HepG2 (cell line): ENCODE measurements around the gene STAMBPL1. TPM values are rescaled to one million over a fixed set of nuclear protein-coding genes. Genes with fewer than 3 reads are reported as not detected.

Experiments used
- ATAC-seq: fragments of 200-7000 bp; cut with Tn5 transposase; 3 replicates; pipeline ENCODE4 v1.9.1; 2020; ENCODE audit warnings: mild to moderate bottlenecking, moderate library complexity
- BruUV-seq: library from RNA; stranded (reverse); fragments of 400-500 nt; replicated peaks from 2 replicates; lab custom pipeline; 2021; lab: Mats Ljungman, UMichigan
- CTCF ChIA-PET: fragments of 300-600 bp; formaldehyde crosslinking; extraction: SDS; loops from one replicate; lab custom pipeline; 2021; ENCODE audit warnings: low total read pairs, inconsistent platforms, low intra/inter-chr PET ratio; lab: Yijun Ruan, JAX
- POLR2A ChIA-PET: fragments of 350-600 bp; sonication (Branson Sonifier 250); formaldehyde crosslinking; loops from one replicate; lab custom pipeline; 2020; ENCODE audit warnings: antibody characterized with exemption, inconsistent platforms; lab: Yijun Ruan, JAX
- DNase-seq: peaks from one replicate; pipeline ENCODE4 v3.0.0-alpha.2; 2015; ENCODE audit warnings: low spot score
- FAIRE-seq: peaks from 3 replicates; lab custom pipeline; 2011; peaks lifted over from hg19 to GRCh38; lab: Jason Lieb, UNC
- H2AFZ ChIP-seq: one replicate; pipeline ENCODE4 v1.6.1; 2011; ENCODE audit warnings: low read length, inconsistent platforms
- H3K27ac ChIP-seq: fragments of 300-600 bp; 3 replicates; pipeline ENCODE4 v1.8.0; 2011; ENCODE audit warnings: mixed run types, mild to moderate bottlenecking, mixed read lengths, low read length, inconsistent platforms; ENCODE audit not compliant: insufficient read depth; ENCODE audit errors: extremely low read length
- H3K27me3 ChIP-seq, 2 experiments: fragments of 200-600 bp in 1 of 2; 2 replicates in 1 of 2; 3 replicates in 1 of 2; pipeline versions ENCODE4 v1.6.0 to v1.8.0; 2011; ENCODE audit warnings: low read length in 2 of 2, mild to moderate bottlenecking in 2 of 2, moderate library complexity in 2 of 2, inconsistent platforms in 1 of 2; ENCODE audit not compliant: insufficient read depth in 2 of 2, control insufficient read depth in 1 of 2
- H3K36me3 ChIP-seq, 2 experiments: fragments of 200-600 bp in 1 of 2; replicated peaks in 1 of 2; 2 replicates in 1 of 2; 3 replicates in 1 of 2; pipeline versions ENCODE4 v1.5.1 to v1.8.0; 2011; ENCODE audit warnings: low read length in 2 of 2, inconsistent platforms in 1 of 2; ENCODE audit not compliant: insufficient read depth in 2 of 2, control insufficient read depth in 1 of 2
- H3K4me1 ChIP-seq: 2 replicates; pipeline ENCODE4 v1.5.1; 2012; ENCODE audit warnings: low read length, inconsistent platforms; ENCODE audit not compliant: insufficient read depth
- H3K4me2 ChIP-seq: 2 replicates; pipeline ENCODE4 v1.6.0; 2011; ENCODE audit warnings: low read depth, low read length, inconsistent platforms
- H3K4me3 ChIP-seq, 3 experiments: fragments of 200-600 bp in 1 of 3; sonication (generic), shearing (Covaris generic) in 1 of 3; replicated peaks in 1 of 3; 2 replicates each; pipeline ENCODE4 v1.5.1; 2011 to 2016; ENCODE audit warnings: low read length in 3 of 3, inconsistent platforms in 2 of 3, low read depth in 2 of 3, mild to moderate bottlenecking in 2 of 3, control low read depth in 1 of 3, mixed read lengths in 1 of 3; ENCODE audit not compliant: insufficient read depth in 1 of 3
- H3K79me2 ChIP-seq: one replicate; pipeline ENCODE4 v1.6.1; 2011; ENCODE audit warnings: low read length, inconsistent platforms; ENCODE audit not compliant: insufficient read depth
- H3K9ac ChIP-seq: 2 replicates; pipeline ENCODE4 v1.6.0; 2011; ENCODE audit warnings: mild to moderate bottlenecking, low read depth, low read length, inconsistent platforms; ENCODE audit not compliant: insufficient read depth
- H3K9me3 ChIP-seq: 2 replicates; pipeline ENCODE4 v1.5.1; 2012; ENCODE audit warnings: mild to moderate bottlenecking, low read length
- H4K20me1 ChIP-seq: 2 replicates; pipeline ENCODE4 v1.6.0; 2011; ENCODE audit warnings: inconsistent platforms, mild to moderate bottlenecking, low read length, moderate library complexity; ENCODE audit not compliant: insufficient read depth
- CEBPZ ChIP-seq: IDR thresholded peaks from 2 replicates; pipeline ENCODE4 v1.6.1; 2012; ENCODE audit warnings: low read length, improper control_type of control experiment
- GATAD2A ChIP-seq: IDR thresholded peaks from 2 replicates; pipeline ENCODE4 v1.6.1; 2016
- GTF3A ChIP-seq: sonication (generic); formaldehyde crosslinking; conservative IDR thresholded peaks from 2 replicates; pipeline ENCODE4 v1.4.0; 2020; ENCODE audit warnings: mild to moderate bottlenecking, missing genetic modification reagents
- HNRNPLL ChIP-seq: fragments of 200-400 bp; formaldehyde crosslinking; IDR thresholded peaks from 2 replicates; pipeline ENCODE4 v1.6.1; 2017; ENCODE audit warnings: mild to moderate bottlenecking, low read depth, low read length; ENCODE audit not compliant: poor library complexity, severe bottlenecking
- HOXA3 ChIP-seq: sonication (generic); formaldehyde crosslinking; IDR thresholded peaks from 2 replicates; pipeline ENCODE4 v1.5.0; 2020; ENCODE audit warnings: missing genetic modification reagents
- KDM5A ChIP-seq: fragments of 200-600 bp; sonication (generic); IDR thresholded peaks from 2 replicates; pipeline ENCODE4 v1.7.0; 2018; ENCODE audit warnings: antibody characterized with exemption, mild to moderate bottlenecking, low read length, borderline replicate concordance
- MAFK ChIP-seq, 2 experiments: IDR thresholded peaks in 1 of 2; conservative IDR thresholded peaks in 1 of 2; 2 replicates each; pipeline ENCODE4 v1.6.1; 2011; ENCODE audit warnings: improper control_type of control experiment in 2 of 2, low read length in 2 of 2
- MED8 ChIP-seq: sonication (generic); formaldehyde crosslinking; IDR thresholded peaks from 2 replicates; pipeline ENCODE4 v1.8.1; 2023; ENCODE audit warnings: mild to moderate bottlenecking, missing genetic modification reagents; ENCODE audit not compliant: insufficient replicate concordance
- MTA3 ChIP-seq: sonication (generic); formaldehyde crosslinking; IDR thresholded peaks from 2 replicates; pipeline ENCODE4 v1.4.0; 2020; ENCODE audit warnings: missing genetic modification reagents
- ONECUT2 ChIP-seq: sonication (generic); formaldehyde crosslinking; IDR thresholded peaks from 2 replicates; pipeline ENCODE4 v1.4.0; 2020; ENCODE audit warnings: missing genetic modification reagents
- PAX8 ChIP-seq: sonication (generic); formaldehyde crosslinking; IDR thresholded peaks from 2 replicates; pipeline ENCODE4 v1.8.0; 2022; ENCODE audit warnings: mild to moderate bottlenecking, missing genetic modification reagents, borderline replicate concordance
- RBM39 ChIP-seq: fragments of 200-400 bp; formaldehyde crosslinking; IDR thresholded peaks from one replicate; pipeline ENCODE4 v1.6.1; 2018; ENCODE audit warnings: antibody characterized with exemption, mild to moderate bottlenecking, low read depth, low read length; ENCODE audit not compliant: poor library complexity, severe bottlenecking
- ZC3H13 ChIP-seq: sonication (generic); formaldehyde crosslinking; IDR thresholded peaks from 2 replicates; pipeline ENCODE4 v1.8.1; 2023; ENCODE audit warnings: mild to moderate bottlenecking, missing genetic modification reagents, moderate library complexity
- ZNF101 ChIP-seq: sonication (generic); formaldehyde crosslinking; IDR thresholded peaks from 2 replicates; pipeline ENCODE4 v1.4.0; 2020; ENCODE audit warnings: mild to moderate bottlenecking, low read depth, missing genetic modification reagents, borderline replicate concordance
- ZNF484 ChIP-seq: sonication (generic); formaldehyde crosslinking; IDR thresholded peaks from 2 replicates; pipeline ENCODE4 v1.5.1; 2020; ENCODE audit warnings: mild to moderate bottlenecking, low read depth, missing genetic modification reagents, borderline replicate concordance
- WGBS: methylation state at CpG from one replicate; pipeline ENCODE4 v1.1.6; 2017; ENCODE audit warnings: low lambda C conversion rate; 5-methylcytosine and 5-hydroxymethylcytosine counted together
- in situ Hi-C: cut with HindIII; loops from 2 replicates; pipeline ENCODE4 v1.10.0; 2017; ENCODE audit warnings: low pct_unique_long_range_greater_than_20kb; ENCODE audit not compliant: extremely low pct_ligation_motif_present
- intact Hi-C: fragments of 100-400 bp; cut with micrococcal nuclease; formaldehyde crosslinking; loops from one replicate; pipeline ENCODE4 v1.10.0; 2022; ENCODE audit not compliant: unreplicated experiment
- polyA plus RNA-seq, 8 experiments: library from polyadenylated mRNA; depleted of rRNA in 3 of 8; stranded (reverse) in 7 of 8; unstranded in 1 of 8; fragments of >200 nt; fragmentation: Illumina TruSeq in 4 of 8; extraction: Trizol in 4 of 8; gene quantifications; 2 replicates each; pipeline versions ENCODE4 v1.2.1 to v1.2.3, GENCODE V29; 2011 to 2016; ENCODE audit warnings: low read depth in 4 of 8, missing spikeins in 1 of 8, mixed read lengths in 1 of 8; ENCODE audit not compliant: insufficient read depth in 1 of 8
- total RNA-seq, 5 experiments: library from RNA; depleted of rRNA; stranded (reverse); fragments of >200 nt; fragmentation: Illumina TruSeq; extraction: Trizol; gene quantifications; 2 replicates each; pipeline ENCODE4 v1.2.3, GENCODE V29; 2016; ENCODE audit warnings: low read depth in 1 of 5
- TF ChIP-seq, protein P1 (sequence below): sonication (generic); formaldehyde crosslinking; IDR thresholded peaks from 2 replicates; pipeline ENCODE4 v1.4.0; 2020; ENCODE audit warnings: low read depth, mild to moderate bottlenecking, missing genetic modification reagents

Gene STAMBPL1
- total and polyA plus RNA-seq, 2 of the 13 experiments (the other 11 are each of a cell fraction or from before 2014, with no cell fraction given): 1.4 to 1.5 TPM

DNA sequence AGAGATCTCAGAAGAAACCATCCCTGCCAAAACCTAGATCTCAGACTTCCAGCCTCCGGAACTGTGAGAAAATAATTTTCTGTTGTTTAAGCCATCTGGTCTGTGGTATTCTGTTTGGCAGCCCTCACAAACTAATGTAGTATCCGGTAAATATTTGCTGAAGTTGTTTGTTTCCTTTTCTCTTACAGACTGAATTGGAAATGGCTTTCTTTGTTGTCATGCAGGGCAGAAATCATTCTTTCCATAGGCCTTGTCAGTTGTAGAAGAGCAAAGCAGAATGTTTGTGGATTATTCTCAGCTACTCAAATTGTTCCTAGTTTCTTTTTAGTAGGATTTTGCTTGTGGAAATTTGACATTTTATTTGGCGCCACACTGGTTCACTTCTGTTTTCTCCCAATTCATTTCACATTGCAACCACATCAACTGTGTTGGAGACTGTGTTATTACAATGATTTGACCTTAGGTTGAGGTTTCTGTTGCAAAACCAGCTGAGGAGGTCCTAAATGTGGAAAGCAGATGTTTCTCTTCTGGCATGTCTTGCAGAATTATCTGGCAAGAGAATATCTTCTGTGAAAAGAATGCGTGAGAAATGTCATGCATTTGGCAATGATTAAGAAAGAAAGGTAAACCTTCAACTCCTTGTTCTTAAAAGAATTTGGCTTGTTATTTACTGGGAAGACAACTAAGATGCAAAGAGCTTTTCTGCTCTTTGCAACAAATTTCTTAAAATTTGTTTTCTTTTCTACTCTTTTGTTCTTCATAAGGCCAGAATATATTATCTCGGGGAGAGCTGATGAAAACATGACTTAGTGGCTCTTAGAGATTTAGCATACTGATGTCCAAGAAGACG lies 46.7 kb downstream of the STAMBPL1 start (continued):
- no peak for TF ChIP-seq CEBPZ

DNA sequence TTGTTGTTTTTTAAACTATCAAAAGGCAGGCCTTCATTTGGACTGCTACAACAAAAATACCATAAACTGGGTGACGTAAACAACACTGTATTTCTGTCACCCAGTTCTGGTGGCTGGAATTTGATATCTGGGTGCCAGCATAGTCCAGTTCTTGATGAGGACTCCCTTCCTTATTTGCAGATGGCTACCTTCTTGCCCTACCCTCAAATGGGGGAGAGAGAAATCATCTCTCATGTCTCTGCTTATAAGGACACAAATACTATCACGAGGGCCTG lies 47.3 kb downstream of the STAMBPL1 start:
- WGBS: 75% methylated on average over 2 of the region's 2 CpGs
- FAIRE-seq (no peak), DNase-seq (no peak), ATAC-seq (no peak)
- no peak overlapping the region for H3K4me2 ChIP-seq
- H3K36me3 ChIP-seq: no peaks in the 10 kb centered on the region
- H3K4me1 ChIP-seq: no peaks in the 10 kb centered on the region
- no peaks in the 10 kb centered on the region for H3K9me3 ChIP-seq
- intact Hi-C loops: no loop called here
- H3K9ac ChIP-seq: no peak overlapping the region
- ChIA-PET POLR2A (no interaction called here), CTCF (no interaction called here)
- H3K79me2 ChIP-seq: no peaks in the 10 kb centered on the region
- H2AFZ ChIP-seq: no peak overlapping the region
- H3K27ac ChIP-seq: no peak overlapping the region
- no TSS peak for BruUV-seq
- no peaks in the 10 kb centered on the region for H3K27me3 ChIP-seq
- no peak overlapping the region for H3K4me3 ChIP-seq
- TF ChIP-seq PAX8 (no peak), HOXA3 (CRISPR knock-in tag) (no peak), HNRNPLL (no peak), RBM39 (no peak), ZNF101 (no peak), ZC3H13 (CRISPR knock-in tag) (no peak), GTF3A (CRISPR knock-in tag) (no peak), KDM5A (no peak), GATAD2A (CRISPR knock-in tag) (no peak), MAFK (conservative IDR thresholded peaks at IDR 0.05 in 1 of 2, IDR thresholded peaks at IDR 0.05 in 1 of 2; ENCODE audit: low read length in 2 of 2) (no peak), MED8 (CRISPR knock-in tag) (no peak), ONECUT2 (no peak), MTA3 (CRISPR knock-in tag) (no peak), ZNF484 (CRISPR knock-in tag) (no peak)
- TF ChIP-seq, protein P1, sequence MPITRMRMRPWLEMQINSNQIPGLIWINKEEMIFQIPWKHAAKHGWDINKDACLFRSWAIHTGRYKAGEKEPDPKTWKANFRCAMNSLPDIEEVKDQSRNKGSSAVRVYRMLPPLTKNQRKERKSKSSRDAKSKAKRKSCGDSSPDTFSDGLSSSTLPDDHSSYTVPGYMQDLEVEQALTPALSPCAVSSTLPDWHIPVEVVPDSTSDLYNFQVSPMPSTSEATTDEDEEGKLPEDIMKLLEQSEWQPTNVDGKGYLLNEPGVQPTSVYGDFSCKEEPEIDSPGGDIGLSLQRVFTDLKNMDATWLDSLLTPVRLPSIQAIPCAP (CRISPR knock-in tag): no peak
- TF ChIP-seq, all 625 proteins: peak for 0
- H4K20me1 ChIP-seq: no peaks in the 10 kb centered on the region
- in situ Hi-C loops: no loop called here
